ENCODE results near the gene VGLL4.

Gene VGLL4

DNA sequence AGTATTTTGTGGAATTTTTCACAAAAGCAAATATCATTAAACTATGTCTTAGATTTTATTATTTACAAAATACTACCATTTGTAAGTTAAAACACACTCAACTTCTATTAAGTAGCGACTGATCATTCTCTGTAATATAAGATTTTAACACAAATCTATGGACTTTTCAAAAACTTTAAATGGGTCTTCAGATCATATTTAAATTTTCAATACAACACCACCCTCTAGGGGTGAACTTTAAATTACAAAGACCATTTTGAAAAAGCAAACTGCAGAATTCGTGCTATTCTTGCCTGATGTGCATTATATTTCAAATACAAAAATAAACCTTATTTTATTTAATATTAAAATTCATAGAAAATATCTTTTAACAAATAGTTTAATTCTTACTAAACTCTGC is 8.2 kb upstream of the VGLL4 start:
- no peak for DNase-seq (ENCODE audit: low read depth)

DNA sequence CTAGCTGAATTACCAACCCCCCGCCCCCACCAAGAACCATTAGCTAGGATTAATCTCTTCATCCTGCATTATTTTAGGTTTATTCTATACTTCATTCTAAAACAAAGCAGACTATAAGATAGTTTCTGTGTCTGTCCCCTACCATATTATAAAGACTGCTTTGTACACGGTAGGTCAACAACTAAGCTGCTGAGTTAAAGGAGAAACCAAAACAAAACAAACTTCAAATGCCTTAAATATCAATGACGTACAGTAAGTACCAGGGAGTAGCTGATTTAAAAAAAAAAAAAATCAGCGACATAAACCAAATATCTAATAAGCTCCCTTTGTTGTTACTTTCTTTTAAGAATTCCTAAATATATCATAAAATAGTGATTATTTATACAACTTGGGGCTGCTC is 7.8 kb upstream of the VGLL4 start:
- no peak for DNase-seq (ENCODE audit: low read depth)

DNA sequence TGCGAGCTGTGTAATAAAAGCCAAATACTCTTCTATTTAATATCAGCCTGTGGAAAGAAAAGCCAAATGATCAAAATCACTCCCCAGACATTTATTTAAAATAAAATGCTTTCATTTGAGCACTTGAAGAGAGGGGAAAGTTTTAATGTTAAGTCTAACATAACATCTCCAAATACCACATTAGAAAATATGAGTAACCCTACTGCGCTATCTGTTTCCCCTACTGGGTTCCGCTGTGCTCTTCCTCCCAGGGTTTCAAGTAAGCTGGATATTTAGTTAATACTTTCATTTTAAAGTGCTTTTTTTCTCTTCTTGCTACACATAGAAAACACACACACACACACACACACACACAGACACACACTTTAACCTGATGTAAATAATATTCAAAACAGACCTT is 6.7 kb upstream of the VGLL4 start:
- no peak for DNase-seq (ENCODE audit: low read depth)

DNA sequence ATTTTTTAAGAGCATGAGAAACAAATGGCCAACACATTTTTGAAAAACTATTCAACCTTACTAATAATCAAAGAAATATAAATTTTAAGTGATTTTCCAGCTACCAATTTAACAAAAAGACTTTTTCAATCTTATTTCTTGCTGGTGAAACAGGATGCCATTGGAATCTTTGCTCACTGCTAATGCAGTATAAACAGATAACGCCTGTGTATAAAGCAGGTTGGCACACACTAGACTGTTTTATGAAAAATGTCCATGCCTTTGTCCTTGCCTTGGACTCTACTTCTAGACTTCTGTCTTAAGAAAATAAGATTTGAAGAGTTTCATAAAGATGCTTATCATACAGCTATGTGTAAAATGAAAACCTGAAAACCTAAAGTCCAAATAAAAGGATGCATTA is 5.0 kb upstream of the VGLL4 start:
- DNase-seq (ENCODE audit: low read depth): no peak

DNA sequence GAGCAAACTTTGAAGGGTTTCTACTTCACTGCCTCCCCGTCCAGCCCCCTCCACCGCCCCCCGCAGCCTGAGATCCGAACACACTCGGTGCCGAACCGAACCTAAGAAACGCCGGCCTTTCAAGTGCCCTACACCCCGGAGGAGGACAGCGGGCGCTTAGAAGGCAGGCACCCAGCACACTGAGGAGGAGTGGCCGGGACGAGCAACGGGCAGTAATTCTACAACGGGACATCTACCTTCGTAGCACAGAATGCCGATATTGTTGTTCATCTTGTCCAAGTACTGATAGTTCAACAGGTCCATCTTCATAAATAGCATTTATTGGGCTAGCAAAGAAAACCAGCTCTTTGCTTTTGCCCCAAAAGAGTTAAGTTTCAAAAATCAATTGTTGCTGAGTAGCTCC is 513 bp downstream of the VGLL4 start:
- no peak for DNase-seq (ENCODE audit: low read depth)

DNA sequence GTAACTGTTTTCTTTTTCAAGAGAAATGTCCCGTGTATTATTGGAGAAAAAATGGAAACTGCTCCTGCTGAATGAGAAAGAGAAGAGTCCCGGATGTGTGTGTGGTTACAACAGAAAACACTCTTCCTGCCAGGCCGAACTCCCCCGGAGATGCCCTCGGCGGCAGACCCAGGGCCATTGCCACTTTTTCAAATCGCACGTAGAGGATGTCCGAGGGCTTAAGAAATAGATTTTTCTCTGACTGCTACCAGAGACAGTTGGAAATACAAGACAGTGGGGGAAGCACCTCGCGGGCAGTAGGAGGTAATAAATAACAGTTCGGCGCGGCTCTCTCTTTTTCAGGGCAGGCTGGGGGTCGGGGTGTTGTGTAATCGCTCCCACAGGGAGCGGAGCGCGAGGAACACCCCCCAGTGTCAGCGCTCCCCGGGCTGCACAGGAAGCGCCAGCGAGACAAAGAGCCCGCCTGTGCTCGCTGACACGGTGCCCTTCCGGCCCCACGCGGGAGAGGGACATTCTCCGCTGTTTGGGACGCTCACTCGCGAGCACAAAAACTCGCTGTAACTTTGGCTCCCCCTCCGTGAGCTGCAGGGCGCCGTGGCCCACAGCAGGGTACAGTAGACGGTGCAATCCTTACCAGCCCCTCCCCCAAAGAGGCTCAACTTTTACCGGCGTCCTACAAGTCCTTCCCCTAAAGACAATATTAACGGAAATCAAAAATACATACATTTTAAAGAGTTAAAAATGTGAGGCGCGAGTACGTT is 1.1 kb downstream of the VGLL4 start:
- DNase-seq (ENCODE audit: low read depth): peak; percentile 51

DNA sequence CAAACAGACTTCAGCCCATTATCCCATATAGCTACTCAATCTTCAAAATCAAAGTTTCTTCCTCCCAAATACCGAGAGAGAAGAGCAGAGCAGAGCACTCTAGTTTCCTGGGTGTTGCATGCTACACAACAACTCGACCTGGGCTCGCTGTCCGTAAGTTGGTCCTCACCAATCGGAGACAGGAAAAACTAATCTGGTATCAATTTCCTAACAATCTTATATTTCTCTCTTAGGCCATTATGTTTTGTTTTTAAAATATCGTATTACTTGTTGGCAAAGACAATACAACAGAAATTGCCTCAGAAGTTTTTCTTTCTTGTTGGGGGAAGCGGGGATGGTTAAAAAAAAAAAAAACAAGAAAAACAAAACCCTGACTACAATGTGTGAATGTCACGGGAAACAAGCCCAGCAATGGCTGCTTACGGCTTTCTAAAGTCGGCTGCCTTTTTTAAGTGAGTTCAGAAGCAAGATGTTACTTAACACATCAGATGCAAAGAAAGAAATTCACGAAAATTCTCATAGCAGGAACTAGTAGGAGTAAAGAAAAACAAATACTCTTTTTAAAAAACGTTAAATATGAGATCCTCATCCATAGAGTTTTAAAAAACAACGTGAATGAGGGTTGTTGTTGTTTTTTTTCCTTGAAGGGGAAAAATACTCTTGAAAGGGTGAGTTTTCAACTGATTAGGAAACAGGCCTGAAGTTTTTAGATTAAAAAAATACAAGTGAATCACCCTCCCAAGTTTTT is 1.9 kb downstream of the VGLL4 start:
- DNase-seq (ENCODE audit: low read depth): no peak

DNA sequence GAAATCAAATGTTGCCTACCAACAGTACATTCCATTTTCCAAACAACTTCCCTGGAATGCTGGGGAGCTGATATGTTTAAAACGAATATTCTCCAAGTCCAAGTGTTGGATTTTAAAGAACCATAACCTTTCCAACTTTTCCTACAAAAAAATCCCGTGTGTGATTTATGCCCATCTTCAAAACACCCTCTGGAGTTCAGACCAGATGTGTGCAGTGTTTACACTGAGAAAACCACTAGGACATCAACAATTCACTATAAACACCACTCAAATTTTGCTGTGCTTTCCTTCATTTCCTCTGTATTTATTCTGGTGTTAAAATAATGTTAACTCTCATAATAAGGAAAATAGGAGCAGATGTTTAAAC is 2.4 kb downstream of the VGLL4 start:
- no peak for DNase-seq (ENCODE audit: low read depth)

DNA sequence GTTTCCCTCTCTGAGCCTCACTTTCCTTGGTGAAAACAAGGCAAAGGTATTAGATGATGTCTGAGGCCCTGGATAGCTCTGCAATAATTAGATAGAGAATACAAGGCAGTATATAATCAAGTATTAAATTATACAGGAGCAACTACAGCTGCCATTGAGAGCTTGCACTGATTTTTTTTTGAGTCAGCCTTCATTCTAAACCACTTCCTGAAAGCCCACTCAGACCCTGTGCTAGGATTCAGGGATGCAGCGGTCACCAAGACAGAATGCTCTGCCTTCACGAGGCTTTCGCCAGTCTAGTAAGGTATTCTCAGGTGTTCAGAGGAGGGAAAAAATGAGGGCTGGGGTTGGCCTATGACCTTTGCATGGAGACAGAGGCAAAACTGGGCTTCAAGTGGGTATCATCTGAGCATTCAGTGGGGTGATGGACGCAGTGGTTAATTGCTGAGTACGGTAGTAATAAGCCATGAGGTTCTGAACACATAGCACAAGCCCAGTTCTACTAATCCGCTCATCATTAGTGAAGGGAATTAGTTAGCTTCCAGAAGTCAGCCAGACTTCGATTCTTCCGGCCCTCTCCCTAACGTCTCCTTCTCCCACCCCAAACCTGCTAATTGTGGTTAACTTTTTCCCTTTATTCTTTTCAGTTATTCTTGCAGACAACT is 3.6 kb downstream of the VGLL4 start:
- DNase-seq (ENCODE audit: low read depth): no peak

DNA sequence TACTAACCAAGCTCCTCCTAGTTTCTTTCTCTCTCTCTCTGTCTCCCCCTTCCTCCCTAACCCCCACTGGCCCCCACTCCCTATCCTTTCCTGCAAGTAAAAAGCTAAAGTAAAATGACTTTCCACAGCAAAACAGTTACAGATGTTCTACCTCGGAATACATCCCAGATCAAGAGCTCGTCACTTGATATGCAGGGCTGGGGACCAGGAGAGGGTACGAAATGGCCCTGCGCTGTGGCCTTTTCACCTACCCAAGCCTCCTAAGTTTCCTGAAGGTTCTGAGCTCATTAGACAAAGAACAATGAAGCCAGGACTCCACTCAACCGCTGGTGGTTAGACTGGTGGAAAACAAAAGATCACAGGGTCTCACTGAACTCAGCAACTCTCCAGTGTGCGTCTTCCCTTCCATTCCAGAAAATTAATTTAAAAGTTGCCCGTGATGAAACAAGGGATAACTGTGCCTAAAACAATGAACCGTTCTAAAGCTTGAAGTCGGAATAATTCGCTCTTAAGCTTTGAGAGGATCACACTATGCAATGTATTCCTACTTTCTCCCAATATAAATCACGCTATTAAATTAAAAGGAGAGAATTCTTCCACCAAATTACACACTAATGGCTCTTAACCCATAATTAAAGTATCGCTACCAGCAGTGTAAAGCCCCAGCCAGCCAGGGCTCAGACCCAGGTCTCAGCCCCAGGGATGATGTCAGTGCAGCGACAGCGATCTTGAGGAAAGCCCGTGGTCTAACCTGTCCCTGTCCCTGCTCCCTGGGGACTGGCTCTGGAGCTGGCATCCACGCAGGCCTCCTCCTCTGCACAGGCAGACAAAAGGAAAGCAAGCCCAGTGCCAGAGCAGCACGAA is 5.0 kb downstream of the VGLL4 start:
- DNase-seq (ENCODE audit: low read depth): no peak

DNA sequence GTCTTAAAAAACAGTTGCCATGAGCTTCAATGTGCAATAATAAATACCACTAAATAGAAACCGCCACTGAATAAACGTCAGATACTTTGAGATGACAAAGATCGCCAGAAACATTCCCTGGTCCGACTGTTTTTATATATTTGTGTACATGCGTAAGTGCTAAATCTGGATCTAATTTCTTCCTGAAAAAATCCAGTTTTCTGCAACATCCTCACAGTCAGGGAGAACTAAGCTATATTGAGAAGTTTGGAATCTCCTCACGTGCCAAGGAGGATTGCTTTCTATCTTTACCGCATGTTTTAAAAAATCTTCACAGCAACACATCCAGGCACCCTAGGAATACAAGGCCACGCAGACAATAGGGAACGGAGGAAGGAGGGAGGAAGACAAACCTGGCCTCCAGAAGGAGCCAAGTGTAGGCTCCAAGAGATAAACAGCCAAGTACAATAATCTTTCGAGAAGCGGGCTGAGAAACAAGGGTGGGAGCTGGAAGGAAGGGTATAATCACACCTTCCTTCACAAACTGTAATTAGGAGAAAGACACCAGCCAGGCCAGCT is 5.7 kb downstream of the VGLL4 start:
- DNase-seq (ENCODE audit: low read depth): no peak

DNA sequence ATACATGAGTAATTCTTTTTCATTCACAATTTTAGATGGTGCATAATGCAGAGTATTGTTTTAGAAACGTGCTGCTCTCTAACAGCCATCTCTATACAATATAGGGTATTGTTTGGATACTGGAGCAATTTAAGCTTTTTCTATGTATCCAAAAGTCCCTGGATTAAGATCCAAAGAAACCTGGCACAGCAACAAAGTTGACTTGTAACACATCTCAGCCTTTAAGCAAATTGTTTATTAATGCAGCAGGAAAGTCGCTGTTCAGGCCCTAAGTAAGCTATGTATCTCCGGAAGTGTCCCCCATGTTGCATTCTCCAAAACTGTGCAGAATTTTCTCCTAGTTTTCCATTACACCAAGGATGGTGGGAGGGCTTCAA is 7.3 kb downstream of the VGLL4 start:
- DNase-seq (ENCODE audit: low read depth): no peak

DNA sequence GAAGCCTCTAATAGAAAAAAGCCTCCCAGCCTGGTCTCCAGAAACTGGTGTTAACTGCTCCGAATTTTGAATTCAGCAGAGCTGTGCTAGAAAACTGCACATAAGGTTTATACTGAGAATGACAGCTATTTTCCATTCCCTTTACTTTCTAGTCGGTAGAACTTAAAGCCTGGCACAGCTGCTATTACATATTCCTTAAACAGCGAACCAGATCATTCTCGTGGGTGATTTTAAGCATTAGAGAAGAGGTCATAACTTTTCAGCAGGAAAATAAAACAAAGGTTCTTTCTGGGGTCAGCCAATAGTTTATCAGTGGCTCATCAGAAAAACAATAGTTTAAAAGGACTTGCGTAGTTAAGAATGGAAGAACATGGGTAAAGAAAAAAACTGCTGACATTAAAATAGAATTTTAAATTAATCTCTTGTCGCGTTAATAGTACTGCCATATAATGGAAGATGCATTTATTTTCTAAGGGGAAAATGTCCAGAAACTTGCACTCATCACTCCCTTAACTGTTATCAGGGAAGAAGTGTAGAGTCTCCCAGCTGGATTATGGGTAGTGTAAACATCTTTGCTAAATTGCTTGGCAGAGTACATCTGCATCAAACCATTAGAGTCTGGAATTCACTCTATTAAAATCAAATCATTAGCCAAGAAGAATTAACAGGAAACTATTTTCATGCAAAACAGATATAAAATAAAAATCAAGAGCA is 7.9 kb downstream of the VGLL4 start:
- DNase-seq (ENCODE audit: low read depth): no peak

DNA sequence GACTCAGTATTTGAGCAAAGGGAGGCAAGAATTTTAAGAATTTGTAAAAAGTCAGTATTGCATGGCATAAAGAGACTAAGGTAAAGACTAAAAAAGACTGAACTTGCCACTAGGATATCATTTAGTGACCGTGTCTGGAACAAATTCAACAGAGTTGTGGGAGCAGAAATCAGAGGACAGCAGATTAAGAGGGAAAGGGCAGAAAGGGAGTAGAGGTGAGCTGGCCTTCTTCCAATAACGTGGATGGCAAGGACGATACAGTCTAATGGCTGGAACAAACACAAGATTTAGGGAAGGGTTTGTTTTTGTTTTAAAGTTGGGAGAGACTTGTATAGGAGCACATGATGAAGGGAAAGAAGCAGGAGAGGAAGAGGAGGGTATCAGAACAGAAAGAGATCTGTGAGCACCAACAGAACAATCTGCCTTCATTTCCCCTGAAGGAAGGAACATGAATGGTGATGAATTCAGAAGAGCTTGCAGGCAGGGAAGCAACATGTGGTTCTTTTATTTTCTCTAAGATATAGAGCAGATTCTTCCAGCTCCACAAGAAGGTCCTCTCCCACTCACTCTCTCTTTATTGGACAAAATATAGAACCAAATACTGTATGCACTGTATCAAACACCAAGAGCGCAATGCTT is 8.6 kb downstream of the VGLL4 start:
- DNase-seq (ENCODE audit: low read depth): no peak

DNA sequence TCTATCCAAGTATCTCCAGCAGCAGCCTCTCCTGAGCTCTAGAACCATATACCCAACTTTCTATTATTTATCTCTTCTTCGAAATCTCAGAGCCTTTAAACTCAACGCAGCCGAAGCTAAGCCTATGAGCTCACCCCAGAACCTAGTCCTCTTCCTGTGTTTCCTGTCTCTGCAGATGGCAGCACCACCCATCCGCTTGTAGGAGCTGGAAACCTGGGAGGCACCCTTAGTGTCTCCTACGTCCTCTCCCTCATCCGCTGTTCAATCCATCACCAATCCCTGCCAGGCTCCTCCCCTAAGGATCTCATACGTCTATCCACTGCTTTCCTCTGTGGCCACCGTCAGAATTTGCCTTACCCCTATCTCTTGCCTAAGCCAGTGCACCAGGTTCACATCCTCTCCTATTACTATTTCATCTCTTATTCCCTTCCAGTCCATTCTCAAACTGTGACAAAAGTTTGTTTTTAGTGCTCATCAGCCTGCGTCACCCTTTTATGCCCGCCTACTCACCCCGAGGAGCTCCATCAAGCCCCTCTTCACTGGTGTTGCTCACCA is 9.6 kb downstream of the VGLL4 start:
- DNase-seq (ENCODE audit: low read depth): no peak

DNA sequence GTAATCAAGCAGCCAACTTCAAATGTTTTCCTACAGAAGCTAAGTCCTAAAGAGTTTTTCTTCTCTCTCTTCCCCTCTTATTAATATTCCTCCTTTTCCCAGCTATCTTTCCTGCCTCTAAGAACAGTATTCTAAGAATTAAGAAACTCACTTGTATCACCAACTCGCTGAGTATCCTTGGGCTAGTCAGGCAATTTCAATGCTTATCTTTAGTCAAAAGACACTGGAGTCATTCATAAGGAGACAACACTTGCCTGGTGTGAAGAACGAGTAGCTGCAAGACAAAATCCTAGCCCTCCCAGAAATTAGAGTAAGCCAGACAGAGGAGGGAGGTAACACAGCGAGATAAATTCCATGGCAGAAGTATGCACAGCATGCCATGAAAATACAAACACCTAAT is 10.7 kb downstream of the VGLL4 start:
- DNase-seq (ENCODE audit: low read depth): no peak

DNA sequence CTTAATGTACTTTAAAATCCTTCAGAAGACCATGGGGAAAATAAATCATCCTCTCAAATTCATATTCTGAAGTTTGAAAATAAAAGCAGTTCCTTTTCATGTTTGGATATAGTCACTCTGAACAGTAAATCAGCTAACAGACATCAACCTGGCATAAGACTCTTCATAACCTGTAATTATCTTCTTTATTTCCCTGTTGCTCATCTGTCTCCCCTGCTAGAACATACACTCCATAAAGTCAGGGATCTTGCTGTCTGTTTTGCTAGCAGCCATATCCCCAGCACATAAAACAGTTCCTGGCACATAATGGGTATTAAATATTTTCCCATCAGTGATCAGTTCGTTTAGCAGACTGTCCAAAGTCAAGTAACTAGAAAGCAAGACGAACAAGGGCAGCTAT is 11.2 kb downstream of the VGLL4 start:
- DNase-seq (ENCODE audit: low read depth): no peak

DNA sequence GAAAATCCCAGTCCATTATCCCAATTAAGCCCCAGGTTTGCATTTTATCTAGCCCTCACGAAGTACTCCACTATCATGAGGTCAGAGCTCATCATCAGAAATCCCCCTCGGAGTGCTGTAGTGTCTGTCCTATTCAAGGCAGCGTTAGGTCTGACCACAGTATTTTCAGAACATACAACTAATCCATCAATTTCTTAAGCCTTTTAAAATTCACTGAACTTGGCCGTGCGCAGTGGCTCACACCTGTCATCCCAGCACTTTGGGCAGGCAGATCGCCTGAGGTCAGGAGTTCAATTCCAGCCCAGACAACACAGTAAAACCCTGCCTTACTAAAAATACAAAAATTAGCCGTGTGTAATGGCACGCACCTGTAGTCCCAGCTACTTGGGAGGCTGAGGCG is 11.9 kb downstream of the VGLL4 start:
- DNase-seq (ENCODE audit: low read depth): no peak

DNA sequence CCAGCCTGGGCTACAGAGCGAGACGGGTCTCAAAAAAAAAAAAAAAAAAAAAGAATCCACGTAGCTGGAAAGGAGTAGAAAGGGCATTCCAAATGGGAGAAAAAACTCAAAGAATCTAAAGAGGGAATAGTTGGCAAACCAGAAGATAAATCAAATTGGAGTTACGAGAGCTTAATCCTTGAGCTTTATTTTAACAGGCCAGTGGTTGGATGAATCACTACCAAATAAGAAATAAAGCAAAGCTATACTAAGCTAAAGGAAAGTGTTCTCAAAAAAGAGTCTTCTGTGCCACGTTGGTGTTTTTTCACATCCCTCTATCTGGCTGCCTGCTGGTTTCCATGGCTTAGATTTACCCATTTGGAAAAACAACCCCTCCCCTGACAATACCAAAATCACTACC is 14.0 kb downstream of the VGLL4 start:
- no peak for DNase-seq (ENCODE audit: low read depth)

DNA sequence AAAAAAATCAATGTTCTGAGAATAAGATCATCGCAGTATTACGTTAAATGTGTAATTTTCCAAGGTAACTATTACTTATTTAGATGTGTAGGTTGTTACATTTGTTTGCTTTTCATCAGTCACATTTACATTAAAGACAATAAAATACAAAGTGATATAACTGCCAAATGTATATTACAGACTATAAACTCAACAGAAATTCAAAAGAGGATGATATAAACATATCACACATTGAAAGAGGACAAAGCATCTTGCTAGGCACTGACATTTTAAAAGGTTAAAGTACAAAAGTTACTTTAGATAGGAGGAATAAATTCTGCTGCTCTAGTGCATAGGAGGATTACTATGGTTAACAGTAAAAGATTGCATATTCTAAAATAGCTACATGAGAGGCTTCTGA is 16.1 kb downstream of the VGLL4 start:
- DNase-seq (ENCODE audit: low read depth): no peak

DNA sequence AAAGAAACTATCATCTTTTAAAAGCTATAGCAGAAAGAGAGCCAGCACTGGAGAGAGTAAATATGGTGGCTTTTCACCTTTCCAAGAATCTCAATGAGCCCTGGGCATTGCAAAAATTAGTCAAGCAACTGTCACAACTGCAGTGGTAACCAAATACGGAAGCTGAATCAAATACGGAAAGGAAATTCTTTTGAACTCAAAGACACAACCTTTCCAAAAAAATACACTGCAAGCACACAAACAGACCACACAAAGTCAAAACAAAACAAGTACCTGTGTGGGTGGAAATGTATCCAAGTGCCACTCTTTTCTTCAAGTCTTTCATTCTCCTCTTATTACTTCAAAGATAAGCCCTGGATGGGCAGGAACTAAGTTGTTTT is 17.6 kb downstream of the VGLL4 start:
- DNase-seq (ENCODE audit: low read depth): no peak

All from activated T-cell treated with anti-CD3 and anti-CD28 coated beads for 24 hours (primary cell).